ENCODE results near the gene MPP3.

GRCh38 chr17:43759836-43760235, 73.1 kb downstream of the MPP3 start:
- TF ChIP-seq YY1 (IDR thresholded peaks at IDR 0.05; ENCODE audit: low read depth) (no peak), EP300 (IDR thresholded peaks at IDR 0.05; ENCODE audit: borderline replicate concordance) (no peak), CEBPB (IDR thresholded peaks at IDR 0.05) (no peak), FOXM1 (IDR thresholded peaks at IDR 0.05; ENCODE audit: borderline replicate concordance, low read depth) (no peak), TCF12 (IDR thresholded peaks at IDR 0.05; ENCODE audit: low read depth) (no peak)
- TF ChIP-seq, protein P1, sequence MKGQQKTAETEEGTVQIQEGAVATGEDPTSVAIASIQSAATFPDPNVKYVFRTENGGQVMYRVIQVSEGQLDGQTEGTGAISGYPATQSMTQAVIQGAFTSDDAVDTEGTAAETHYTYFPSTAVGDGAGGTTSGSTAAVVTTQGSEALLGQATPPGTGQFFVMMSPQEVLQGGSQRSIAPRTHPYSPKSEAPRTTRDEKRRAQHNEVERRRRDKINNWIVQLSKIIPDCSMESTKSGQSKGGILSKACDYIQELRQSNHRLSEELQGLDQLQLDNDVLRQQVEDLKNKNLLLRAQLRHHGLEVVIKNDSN (IDR thresholded peaks at IDR 0.05) = no peak
- TF ChIP-seq, protein P2, sequence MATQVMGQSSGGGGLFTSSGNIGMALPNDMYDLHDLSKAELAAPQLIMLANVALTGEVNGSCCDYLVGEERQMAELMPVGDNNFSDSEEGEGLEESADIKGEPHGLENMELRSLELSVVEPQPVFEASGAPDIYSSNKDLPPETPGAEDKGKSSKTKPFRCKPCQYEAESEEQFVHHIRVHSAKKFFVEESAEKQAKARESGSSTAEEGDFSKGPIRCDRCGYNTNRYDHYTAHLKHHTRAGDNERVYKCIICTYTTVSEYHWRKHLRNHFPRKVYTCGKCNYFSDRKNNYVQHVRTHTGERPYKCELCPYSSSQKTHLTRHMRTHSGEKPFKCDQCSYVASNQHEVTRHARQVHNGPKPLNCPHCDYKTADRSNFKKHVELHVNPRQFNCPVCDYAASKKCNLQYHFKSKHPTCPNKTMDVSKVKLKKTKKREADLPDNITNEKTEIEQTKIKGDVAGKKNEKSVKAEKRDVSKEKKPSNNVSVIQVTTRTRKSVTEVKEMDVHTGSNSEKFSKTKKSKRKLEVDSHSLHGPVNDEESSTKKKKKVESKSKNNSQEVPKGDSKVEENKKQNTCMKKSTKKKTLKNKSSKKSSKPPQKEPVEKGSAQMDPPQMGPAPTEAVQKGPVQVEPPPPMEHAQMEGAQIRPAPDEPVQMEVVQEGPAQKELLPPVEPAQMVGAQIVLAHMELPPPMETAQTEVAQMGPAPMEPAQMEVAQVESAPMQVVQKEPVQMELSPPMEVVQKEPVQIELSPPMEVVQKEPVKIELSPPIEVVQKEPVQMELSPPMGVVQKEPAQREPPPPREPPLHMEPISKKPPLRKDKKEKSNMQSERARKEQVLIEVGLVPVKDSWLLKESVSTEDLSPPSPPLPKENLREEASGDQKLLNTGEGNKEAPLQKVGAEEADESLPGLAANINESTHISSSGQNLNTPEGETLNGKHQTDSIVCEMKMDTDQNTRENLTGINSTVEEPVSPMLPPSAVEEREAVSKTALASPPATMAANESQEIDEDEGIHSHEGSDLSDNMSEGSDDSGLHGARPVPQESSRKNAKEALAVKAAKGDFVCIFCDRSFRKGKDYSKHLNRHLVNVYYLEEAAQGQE (IDR thresholded peaks at IDR 0.05; ENCODE audit: low read depth) = no peak
